Hepatocyte (in vitro differentiated cells): Measurements from ENCODE around the gene PLCL1.

ENCODE experiments used
- CTCF ChIP-seq: fragments of 200-600 bp; sonication (generic); IDR thresholded peaks from 2 replicates; pipeline ENCODE4 v1.5.1; 2016; ENCODE audit warnings: antibody characterized with exemption, mild to moderate bottlenecking; ENCODE audit not compliant: poor library complexity
- EZH2 ChIP-seq: fragments of 200-600 bp; sonication (generic); IDR thresholded peaks from 2 replicates; pipeline ENCODE4 v1.6.1; 2016; ENCODE audit warnings: antibody characterized with exemption, mild to moderate bottlenecking, borderline replicate concordance

GRCh38 chr2:198143156-198143555 lies 338.8 kb downstream of the PLCL1 start:
- TF ChIP-seq CTCF (no peak), EZH2 (no peak)
